K562 (cell line): Measurements from ENCODE around the gene ZNF772. TPM values are rescaled to one million over a fixed set of nuclear protein-coding genes. Genes with fewer than 3 reads are reported as not detected.

ENCODE experiments used
- ATAC-seq: fragments of 200-7000 bp; cut with Tn5 transposase; 3 replicates; pipeline ENCODE4 v1.9.1; 2020; ENCODE audit warnings: moderate library complexity
- BruUV-seq: library from RNA; stranded (reverse); fragments of 400-500 nt; replicated peaks from 2 replicates; lab custom pipeline; 2021; lab: Mats Ljungman, UMichigan
- CTCF ChIA-PET: fragments of 300-600 bp; formaldehyde crosslinking; extraction: SDS; loops from one replicate; lab custom pipeline; 2021; ENCODE audit warnings: low intra/inter-chr PET ratio; lab: Yijun Ruan, JAX
- POLR2A ChIA-PET: fragments of 300-600, 350-650 bp; sonication (Branson Sonifier 250); formaldehyde crosslinking; extraction: SDS; loops from one replicate; lab custom pipeline; 2021; ENCODE audit warnings: antibody characterized with exemption, inconsistent platforms; lab: Yijun Ruan, JAX
- DNase-seq, 4 experiments: peaks; one replicate each; pipeline versions ENCODE4 v3.0.0 to v3.0.0-alpha.2; 2011 to 2018; ENCODE audit warnings: low spot score in 3 of 4, mixed read lengths in 3 of 4; ENCODE audit errors: extremely low read depth in 1 of 4
- FAIRE-seq: peaks from 2 replicates; lab custom pipeline; 2011; peaks lifted over from hg19 to GRCh38; lab: Jason Lieb, UNC
- H2AFZ ChIP-seq: 2 replicates; pipeline ENCODE4 v1.6.0; 2011; ENCODE audit warnings: low read depth, low read length, control low read depth, inconsistent platforms
- H3K27ac ChIP-seq: fragments of 200-600 bp; 3 replicates; pipeline ENCODE4 v1.8.0; 2011; ENCODE audit warnings: low read depth, mild to moderate bottlenecking, control low read depth, inconsistent platforms, low read length, moderate library complexity, mixed read lengths; ENCODE audit errors: extremely low read depth
- H3K27me3 ChIP-seq, 2 experiments: fragments of 300-600 bp in 1 of 2; 2 replicates in 1 of 2; 3 replicates in 1 of 2; pipeline versions ENCODE4 v1.6.0 to v1.8.0; 2011; ENCODE audit warnings: inconsistent platforms in 2 of 2, low read length in 2 of 2, mild to moderate bottlenecking in 1 of 2, mixed read lengths in 1 of 2, moderate library complexity in 1 of 2; ENCODE audit not compliant: control insufficient read depth in 2 of 2, insufficient read depth in 2 of 2
- H3K36me3 ChIP-seq: fragments of 300-600 bp; 3 replicates; pipeline ENCODE4 v1.8.0; 2011; ENCODE audit warnings: mild to moderate bottlenecking, low read length, inconsistent platforms; ENCODE audit not compliant: control insufficient read depth, insufficient read depth
- H3K4me1 ChIP-seq, 2 experiments: fragments of 200-600 bp in 1 of 2; replicated peaks in 1 of 2; 2 replicates in 1 of 2; 3 replicates in 1 of 2; pipeline versions ENCODE4 v1.5.1 to v1.8.0; 2011; ENCODE audit warnings: inconsistent platforms in 2 of 2, low read length in 2 of 2, mild to moderate bottlenecking in 1 of 2, mixed read lengths in 1 of 2, moderate library complexity in 1 of 2; ENCODE audit not compliant: control insufficient read depth in 2 of 2, insufficient read depth in 2 of 2
- H3K4me2 ChIP-seq: 2 replicates; pipeline ENCODE4 v1.6.1; 2011; ENCODE audit warnings: low read length, control low read depth, inconsistent platforms, mixed read lengths; ENCODE audit not compliant: insufficient read depth
- H3K4me3 ChIP-seq: fragments of 200-600 bp; sonication (generic), shearing (Covaris generic); 2 replicates; pipeline ENCODE4 v1.5.1; 2016; ENCODE audit warnings: control low read depth, inconsistent platforms
- H3K79me2 ChIP-seq: fragments of 200-600 bp; 3 replicates; pipeline ENCODE4 v1.8.0; 2011; ENCODE audit warnings: low read length, inconsistent platforms; ENCODE audit not compliant: control insufficient read depth, insufficient read depth
- H3K9ac ChIP-seq, 2 experiments: 2 replicates each; pipeline versions ENCODE4 v1.6.0 to v1.6.1; 2011; ENCODE audit warnings: low read depth in 2 of 2, low read length in 2 of 2, control low read depth in 1 of 2, inconsistent platforms in 1 of 2, mild to moderate bottlenecking in 1 of 2, mixed read lengths in 1 of 2; ENCODE audit not compliant: insufficient read depth in 1 of 2
- H3K9me1 ChIP-seq: one replicate; pipeline ENCODE4 v1.6.0; 2011; ENCODE audit warnings: inconsistent platforms, mild to moderate bottlenecking, low read length, moderate library complexity; ENCODE audit not compliant: control insufficient read depth, insufficient read depth
- H3K9me3 ChIP-seq: replicated peaks from 2 replicates; pipeline ENCODE4 v1.5.1; 2011; ENCODE audit warnings: low read depth, low read length, inconsistent platforms; ENCODE audit not compliant: control insufficient read depth, insufficient read depth
- H4K20me1 ChIP-seq: replicated peaks from 2 replicates; pipeline ENCODE4 v1.6.1; 2011; ENCODE audit warnings: low read length, inconsistent platforms, mixed read lengths; ENCODE audit not compliant: control insufficient read depth, insufficient read depth
- ATF7 ChIP-seq: fragments of 450-650 bp; IDR thresholded peaks from 2 replicates; pipeline ENCODE4 v1.7.1; 2014; ENCODE audit warnings: mild to moderate bottlenecking, moderate library complexity
- CBFA2T2 ChIP-seq: fragments of 450-650 bp; conservative IDR thresholded peaks from 2 replicates; pipeline ENCODE4 v1.6.1; 2017; ENCODE audit warnings: mild to moderate bottlenecking
- CREB1 ChIP-seq, 2 experiments: sonication (generic) in 1 of 2; formaldehyde crosslinking in 1 of 2; IDR thresholded peaks; 2 replicates each; pipeline versions ENCODE4 v1.6.1 to v1.8.0; 2012 to 2022; ENCODE audit warnings: inconsistent platforms in 1 of 2, mild to moderate bottlenecking in 1 of 2, missing genetic modification reagents in 1 of 2, moderate library complexity in 1 of 2
- ESRRA ChIP-seq: fragments of 450-650 bp; IDR thresholded peaks from 2 replicates; pipeline ENCODE4 v1.6.1; 2014; ENCODE audit warnings: low read depth, mild to moderate bottlenecking, moderate library complexity, borderline replicate concordance
- ETS2 ChIP-seq: IDR thresholded peaks from 2 replicates; pipeline ENCODE4 v1.6.1; 2016; ENCODE audit warnings: borderline replicate concordance, missing genetic modification characterization, mild to moderate bottlenecking, moderate library complexity, missing compliant biosample characterization; ENCODE audit not compliant: poor library complexity, severe bottlenecking
- GATA2 ChIP-seq: sonication (generic); formaldehyde crosslinking; IDR thresholded peaks from 2 replicates; pipeline ENCODE4 v1.4.0; 2020; ENCODE audit warnings: mild to moderate bottlenecking, missing genetic modification reagents
- GTF2F1 ChIP-seq: IDR thresholded peaks from 2 replicates; pipeline ENCODE4 v1.6.1; 2011; ENCODE audit warnings: low read depth, low read length, improper control_type of control experiment
- KLF1 ChIP-seq: fragments of 450-650 bp; IDR thresholded peaks from 2 replicates; pipeline ENCODE4 v1.6.1; 2016; ENCODE audit warnings: missing genetic modification characterization, missing compliant biosample characterization
- MTA2 ChIP-seq: fragments of 450-650 bp; IDR thresholded peaks from 2 replicates; pipeline ENCODE4 v1.6.1; 2016; ENCODE audit warnings: low read depth
- MXI1 ChIP-seq: IDR thresholded peaks from 2 replicates; pipeline ENCODE4 v1.6.1; 2011; ENCODE audit warnings: low read depth, mild to moderate bottlenecking, improper control_type of control experiment, low read length
- MYNN ChIP-seq, 2 experiments: sonication (generic); formaldehyde crosslinking in 1 of 2; IDR thresholded peaks; 2 replicates each; pipeline versions ENCODE4 v1.5.0 to v1.6.1; 2016 to 2020; ENCODE audit warnings: antibody characterized with exemption in 1 of 2, missing genetic modification reagents in 1 of 2
- PML ChIP-seq: IDR thresholded peaks from 2 replicates; pipeline ENCODE4 v1.6.1; 2012; ENCODE audit warnings: low read length, inconsistent platforms
- POLR2A ChIP-seq: fragments of 450-650 bp; conservative IDR thresholded peaks from 2 replicates; pipeline ENCODE4 v1.6.1; 2016
- POLR3G ChIP-seq: IDR thresholded peaks from 2 replicates; pipeline ENCODE4 v1.6.1; 2011; ENCODE audit not compliant: insufficient read length, insufficient replicate concordance; ENCODE audit errors: extremely low read depth
- RBM22 ChIP-seq: fragments of 200-400 bp; formaldehyde crosslinking; IDR thresholded peaks from 2 replicates; pipeline ENCODE4 v1.6.1; 2018; ENCODE audit warnings: low read length, low read depth; ENCODE audit not compliant: poor library complexity, severe bottlenecking
- TAF1 ChIP-seq: IDR thresholded peaks from 2 replicates; pipeline ENCODE4 v1.6.1; 2011; ENCODE audit warnings: mild to moderate bottlenecking, low read length, moderate library complexity; ENCODE audit not compliant: insufficient read depth, control insufficient read depth, severe bottlenecking; ENCODE audit errors: extremely low read depth
- TCF15 ChIP-seq: fragments of 250-450 bp; sonication (Bioruptor Pico); IDR thresholded peaks from 2 replicates; pipeline ENCODE4 v1.8.0; 2022; ENCODE audit warnings: moderate library complexity, mild to moderate bottlenecking, inconsistent platforms
- TFAP4 ChIP-seq: sonication (generic); formaldehyde crosslinking; IDR thresholded peaks from 2 replicates; pipeline ENCODE4 v1.8.0; 2022; ENCODE audit warnings: missing genetic modification reagents, mild to moderate bottlenecking, moderate library complexity, borderline replicate concordance
- ZBTB8A ChIP-seq: fragments of 450-650 bp; IDR thresholded peaks from 2 replicates; pipeline ENCODE4 v1.6.1; 2018; ENCODE audit warnings: mild to moderate bottlenecking, moderate library complexity; ENCODE audit not compliant: partially characterized antibody
- ZNF174 ChIP-seq: fragments of 250-450 bp; sonication (Bioruptor Pico); IDR thresholded peaks from 2 replicates; pipeline ENCODE4 v1.4.0; 2020; ENCODE audit warnings: mild to moderate bottlenecking
- ZNF197 ChIP-seq: fragments of 200-800 bp; sonication (Bioruptor generic); IDR thresholded peaks from 2 replicates; pipeline ENCODE4 v1.6.1; 2016; ENCODE audit warnings: low read depth, missing genetic modification characterization, missing compliant biosample characterization
- WGBS: fragments of 100-300 bp; shearing (Covaris generic); methylation state at CpG from one replicate; pipeline ENCODE4 v1.1.6; 2016; ENCODE audit warnings: low coverage, mixed read lengths; ENCODE audit not compliant: insufficient coverage; ENCODE audit errors: missing lambda C conversion rate; 5-methylcytosine and 5-hydroxymethylcytosine counted together
- in situ Hi-C: fragments of 300-500 bp; cut with MboI; formaldehyde crosslinking; loops from 4 replicates; pipeline ENCODE4 v1.15.0; 2018; ENCODE audit warnings: inconsistent platforms, mixed read lengths
- intact Hi-C: fragments of 100-400 bp; cut with micrococcal nuclease; formaldehyde crosslinking; loops from 2 replicates; pipeline ENCODE4 v1.14.2; 2022
- polyA plus RNA-seq, 8 experiments: library from polyadenylated mRNA; depleted of rRNA in 4 of 8; stranded (reverse) in 5 of 8; unstranded in 3 of 8; fragments of >200 nt; fragmentation: Nextera tagmentation in 2 of 8; fragmentation: Illumina TruSeq in 1 of 8; extraction: Ambion mirVana in 2 of 8; extraction: Trizol in 1 of 8; gene quantifications; 2 replicates each; pipeline versions ENCODE4 v1.2.1 to v1.2.3, GENCODE V29; 2011 to 2014; ENCODE audit warnings: inconsistent platforms in 1 of 8, missing spikeins in 1 of 8
- total RNA-seq, 7 experiments: library from RNA; depleted of rRNA in 6 of 7; stranded (reverse); fragments of >200 nt in 6 of 7; fragmentation: Illumina TruSeq in 2 of 7; extraction: Trizol in 2 of 7; gene quantifications; 2 replicates each; pipeline versions ENCODE4 v1.2.1 to v1.2.3, GENCODE V29; 2011 to 2021; ENCODE audit warnings: low replicate concordance in 1 of 7
- TF ChIP-seq, protein P1 (sequence below): fragments of 450-650 bp; formaldehyde crosslinking; IDR thresholded peaks from 2 replicates; pipeline ENCODE4 v1.4.0; 2022; ENCODE audit warnings: mild to moderate bottlenecking, moderate library complexity

Gene ZNF772
- total and polyA plus RNA-seq, 9 of the 15 experiments (the other 6 are each of a cell fraction or from before 2014, with no cell fraction given) = 0.13 to 1.9 (median 1.1) TPM

- Histone ChIP-seq H4K20me1 (0 out of 2 replicates have a peak, but pooled peaks cover 8% of the 10 kb centered on the region), H2AFZ (no peak overlapping the region), H3K4me3 (peak overlapping the region; percentile 78), H3K9me1 (no peaks in the 10 kb centered on the region), H3K27ac (no peak overlapping the region), H3K9ac (peak overlapping the region; percentile 48 to 72; a peak in 1 of 4 replicates), H3K36me3 (peaks cover 17% of the 10 kb centered on the region; the same call in 2 of the 3 replicates), H3K4me2 (peak overlapping the region; percentile 88), H3K9me3 (peaks cover 2% of the 10 kb centered on the region), H3K79me2 (peaks cover 51% of the 10 kb centered on the region), H3K27me3 (no peaks in the 10 kb centered on the region), H3K4me1 (peaks cover 5 to 9% of the 10 kb centered on the region in 2 experiments; a peak in 3 of 5 replicates)
- DNase-seq (peak in 2 of 4 experiments; percentile 59 to 73), FAIRE-seq (peak; percentile 55), ATAC-seq (peak; percentile 20)
- no TSS peak for BruUV-seq
- intact Hi-C loops = no loop called here
- POLR2A ChIA-PET = interaction anchor here (0.6 to 1.3 kb wide), 3 partner anchors 9 to 15 kb away, joined by 3 to 5 read pairs (median 3); no protein-coding TSS in a partner anchor
- CTCF ChIA-PET = no interaction called here
- in situ Hi-C loops = no loop called here
- WGBS = 23% methylated on average over 1 of the region's 1 CpG
- TF ChIP-seq ESRRA (no peak), ZBTB8A (no peak), ZNF174 (no peak), POLR2A (no peak), GTF2F1 (no peak), MTA2 (no peak), POLR3G (no peak), MXI1 (0 out of 2 replicates have a peak, but pooled peaks have one; percentile 19), MYNN (IDR thresholded peaks at IDR 0.05) (no peak), MYNN (CRISPR knock-in tag; IDR thresholded peaks at IDR 0.05) (no peak), ETS2 (no peak), ATF7 (no peak), PML (no peak), RBM22 (no peak), CREB1 (IDR thresholded peaks at IDR 0.05) (no peak), CREB1 (CRISPR knock-in tag; IDR thresholded peaks at IDR 0.05) (no peak), CBFA2T2 (peak; percentile 43; the same call in 1 of the 2 replicates), TFAP4 (peak; percentile 46), TAF1 (no peak), TCF15 (no peak), GATA2 (CRISPR knock-in tag) (no peak), KLF1 (no peak), ZNF197 (CRISPR knock-in tag) (no peak)
- TF ChIP-seq, protein P1, sequence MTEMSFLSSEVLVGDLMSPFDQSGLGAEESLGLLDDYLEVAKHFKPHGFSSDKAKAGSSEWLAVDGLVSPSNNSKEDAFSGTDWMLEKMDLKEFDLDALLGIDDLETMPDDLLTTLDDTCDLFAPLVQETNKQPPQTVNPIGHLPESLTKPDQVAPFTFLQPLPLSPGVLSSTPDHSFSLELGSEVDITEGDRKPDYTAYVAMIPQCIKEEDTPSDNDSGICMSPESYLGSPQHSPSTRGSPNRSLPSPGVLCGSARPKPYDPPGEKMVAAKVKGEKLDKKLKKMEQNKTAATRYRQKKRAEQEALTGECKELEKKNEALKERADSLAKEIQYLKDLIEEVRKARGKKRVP (CRISPR knock-in tag) = no peak
These were observed 40.9 kb downstream of the ZNF772 start for GRCh38 chr19:57436417-57436816.
